GM12878 (cell line): ENCODE data around the gene TEKT3. TPM values are rescaled to one million over a fixed set of nuclear protein-coding genes. Genes with fewer than 3 reads are reported as not detected.

ENCODE experiments used
- ATAC-seq: fragments of 200-7000 bp; cut with Tn5 transposase; 3 replicates; pipeline ENCODE4 v1.9.1; 2020; ENCODE audit warnings: mild to moderate bottlenecking, moderate library complexity
- BruUV-seq: library from RNA; stranded (reverse); fragments of 400-500 nt; replicated peaks from 2 replicates; lab custom pipeline; 2021; lab: Mats Ljungman, UMichigan
- CTCF ChIA-PET: fragments of 300-600 bp; sonication (Branson Sonifier 250); formaldehyde crosslinking; extraction: SDS; loops from one replicate; lab custom pipeline; 2021; ENCODE audit warnings: inconsistent platforms; lab: Yijun Ruan, JAX
- POLR2A ChIA-PET: fragments of 350-600 bp; formaldehyde crosslinking; extraction: SDS; loops from one replicate; lab custom pipeline; 2021; ENCODE audit warnings: inconsistent platforms; lab: Charles Lee
- RAD21 ChIA-PET: fragments of 300-600 bp; sonication (Branson Sonifier 250); formaldehyde crosslinking; loops from one replicate; lab custom pipeline; 2023; ENCODE audit warnings: antibody characterized with exemption; ENCODE audit not compliant: unreplicated experiment; lab: Charles Lee
- SMC1A ChIA-PET: fragments of 300-600 bp; sonication (Branson Sonifier 250); formaldehyde crosslinking; loops from one replicate; lab custom pipeline; 2023; ENCODE audit not compliant: unreplicated experiment, uncharacterized antibody; lab: Charles Lee
- DNase-seq: peaks from one replicate; pipeline ENCODE4 v3.0.0-alpha.2; 2011; ENCODE audit warnings: low read depth, low spot score
- FAIRE-seq: peaks from 3 replicates; lab custom pipeline; 2011; peaks lifted over from hg19 to GRCh38; lab: Jason Lieb, UNC
- H2AFZ ChIP-seq: 2 replicates; pipeline ENCODE4 v1.6.0; 2011; ENCODE audit warnings: low read depth, low read length, control low read depth; ENCODE audit not compliant: control insufficient read depth
- H3K27ac ChIP-seq: 2 replicates; pipeline ENCODE4 v1.5.1; 2011; ENCODE audit warnings: control low read depth; ENCODE audit not compliant: control insufficient read depth, insufficient read depth
- H3K27me3 ChIP-seq, 2 experiments: replicated peaks in 1 of 2; 2 replicates each; pipeline versions ENCODE4 v1.6.0 to v1.6.1; 2011; ENCODE audit warnings: low read length in 1 of 2; ENCODE audit not compliant: control insufficient read depth in 2 of 2, insufficient read depth in 2 of 2
- H3K36me3 ChIP-seq, 2 experiments: 2 replicates each; pipeline ENCODE4 v1.5.1; 2011; ENCODE audit warnings: low read length in 1 of 2; ENCODE audit not compliant: control insufficient read depth in 2 of 2, insufficient read depth in 2 of 2
- H3K4me1 ChIP-seq: 2 replicates; pipeline ENCODE4 v1.6.1; 2011; ENCODE audit warnings: mild to moderate bottlenecking, low read length, moderate library complexity, mixed read lengths; ENCODE audit not compliant: control insufficient read depth, insufficient read depth
- H3K4me2 ChIP-seq: 2 replicates; pipeline ENCODE4 v1.6.0; 2011; ENCODE audit warnings: control low read depth; ENCODE audit not compliant: control insufficient read depth, insufficient read depth
- H3K4me3 ChIP-seq: fragments of 200-600 bp; sonication (generic); 2 replicates; pipeline ENCODE4 v1.5.1; 2016
- H3K79me2 ChIP-seq: 2 replicates; pipeline ENCODE4 v1.6.0; 2011; ENCODE audit warnings: low read length; ENCODE audit not compliant: control insufficient read depth, insufficient read depth
- H3K9ac ChIP-seq: 2 replicates; pipeline ENCODE4 v1.8.0; 2011; ENCODE audit warnings: low read length, control low read depth, mixed read lengths; ENCODE audit not compliant: control insufficient read depth, insufficient read depth
- H3K9me3 ChIP-seq: replicated peaks from 3 replicates; pipeline ENCODE4 v1.5.1; 2011; ENCODE audit warnings: mild to moderate bottlenecking, low read length; ENCODE audit not compliant: control insufficient read depth, insufficient read depth
- H4K20me1 ChIP-seq: 2 replicates; pipeline ENCODE4 v1.6.0; 2011; ENCODE audit not compliant: control insufficient read depth, insufficient read depth
- CHD1 ChIP-seq: IDR thresholded peaks from 2 replicates; pipeline ENCODE4 v1.6.1; 2012; ENCODE audit warnings: low read depth, low read length, improper control_type of control experiment
- CHD4 ChIP-seq: fragments of 200-600 bp; sonication (generic); IDR thresholded peaks from 2 replicates; pipeline ENCODE4 v1.6.1; 2016; ENCODE audit warnings: mild to moderate bottlenecking
- CREB1 ChIP-seq: IDR thresholded peaks from 2 replicates; pipeline ENCODE4 v1.6.1; 2012; ENCODE audit warnings: low read depth, mild to moderate bottlenecking, inconsistent platforms
- E2F8 ChIP-seq: fragments of 450-650 bp; IDR thresholded peaks from 2 replicates; pipeline ENCODE4 v1.6.1; 2018; ENCODE audit warnings: mild to moderate bottlenecking, low read depth, moderate library complexity; ENCODE audit not compliant: partially characterized antibody
- HDAC6 ChIP-seq: fragments of 200-600 bp; sonication (generic); IDR thresholded peaks from one replicate; pipeline ENCODE4 v1.8.0; 2017; ENCODE audit warnings: antibody characterized with exemption; ENCODE audit not compliant: unreplicated experiment
- KLF5 ChIP-seq: fragments of 450-650 bp; IDR thresholded peaks from 2 replicates; pipeline ENCODE4 v1.6.1; 2014; ENCODE audit warnings: mild to moderate bottlenecking; ENCODE audit not compliant: partially characterized antibody
- MEF2A ChIP-seq: IDR thresholded peaks from 2 replicates; pipeline ENCODE4 v1.6.1; 2011; ENCODE audit warnings: low read depth, mild to moderate bottlenecking, low read length, moderate library complexity; ENCODE audit not compliant: insufficient read depth
- MTA2 ChIP-seq: fragments of 450-650 bp; IDR thresholded peaks from 2 replicates; pipeline ENCODE4 v1.6.1; 2016; ENCODE audit warnings: low read depth, mild to moderate bottlenecking, moderate library complexity
- NFYA ChIP-seq: IDR thresholded peaks from 2 replicates; pipeline ENCODE4 v1.6.1; 2011; ENCODE audit warnings: low read depth, mild to moderate bottlenecking, low read length, improper control_type of control experiment, borderline replicate concordance
- NR2C1 ChIP-seq: fragments of 450-650 bp; IDR thresholded peaks from 2 replicates; pipeline ENCODE4 v1.6.1; 2017; ENCODE audit warnings: antibody characterized with exemption, mild to moderate bottlenecking, moderate library complexity
- PML ChIP-seq: IDR thresholded peaks from 2 replicates; pipeline ENCODE4 v1.6.1; 2012; ENCODE audit warnings: low read length, inconsistent platforms
- TCF7 ChIP-seq: IDR thresholded peaks from 2 replicates; pipeline ENCODE4 v1.6.1; 2014; ENCODE audit warnings: antibody characterized with exemption, borderline replicate concordance
- ZBTB33 ChIP-seq: fragments of 450-650 bp; IDR thresholded peaks from 2 replicates; pipeline ENCODE4 v1.6.1; 2017; ENCODE audit warnings: mild to moderate bottlenecking
- WGBS: methylation state at CpG from one replicate; pipeline ENCODE4 v1.1.6; 2016; ENCODE audit warnings: low lambda C conversion rate; ENCODE audit not compliant: insufficient replicate concordance, insufficient coverage; ENCODE audit errors: missing lambda C conversion rate; 5-methylcytosine and 5-hydroxymethylcytosine counted together
- in situ Hi-C: fragments of 300-500 bp; cut with MboI; formaldehyde crosslinking; loops from 9 replicates; pipeline ENCODE4 v1.14.3; 2018; ENCODE audit warnings: mixed read lengths
- intact Hi-C: fragments of 100-400 bp; cut with micrococcal nuclease; formaldehyde crosslinking; loops from one replicate; pipeline ENCODE4 v1.14.2; 2022; ENCODE audit not compliant: unreplicated experiment
- polyA plus RNA-seq, 11 experiments: library from polyadenylated mRNA; depleted of rRNA in 4 of 11; unstranded in 6 of 11; stranded (reverse) in 5 of 11; fragments of >200 nt; fragmentation: Nextera tagmentation in 4 of 11; fragmentation: Illumina TruSeq in 1 of 11; extraction: Ambion mirVana in 4 of 11; extraction: Trizol in 1 of 11; gene quantifications; 1 replicate in 1 of 11; 2 replicates in 10 of 11; pipeline versions ENCODE4 v1.2.1 to v1.2.3, GENCODE V29; 2011 to 2016; ENCODE audit warnings: inconsistent platforms in 2 of 11, missing spikeins in 2 of 11, low read depth in 1 of 11
- total RNA-seq, 4 experiments: library from RNA; depleted of rRNA in 3 of 4; stranded (reverse); fragments of >200 nt in 3 of 4; fragmentation: Illumina TruSeq in 1 of 4; extraction: Trizol in 1 of 4; gene quantifications; 2 replicates each; pipeline versions ENCODE4 v1.2.1 to v1.2.3, GENCODE V29; 2013 to 2021

The TEKT3 gene
- total and polyA plus RNA-seq, 10 of the 15 experiments (the other 5 are each of a cell fraction or from before 2014, with no cell fraction given): 0.15 TPM; not detected in 9

- no TSS peak for BruUV-seq
- no peak for FAIRE-seq
- no peak for TF ChIP-seq CREB1
- DNase-seq: no peak
- ChIA-PET POLR2A (interaction anchor here (0.7 kb wide), 1 partner anchor 623 kb away, joined by 3 read pairs; no protein-coding TSS in a partner anchor), SMC1A (no interaction called here), RAD21 (no interaction called here), CTCF (no interaction called here)
- Histone ChIP-seq H3K9me3 (no peaks in the 10 kb centered on the region), H3K27me3 (no peaks in the 10 kb centered on the region), H3K4me3 (no peak overlapping the region), H3K36me3 (no peaks in the 10 kb centered on the region), H3K27ac (no peak overlapping the region), H3K79me2 (no peaks in the 10 kb centered on the region), H2AFZ (no peak overlapping the region), H3K9ac (no peak overlapping the region), H3K4me2 (no peak overlapping the region), H3K4me1 (no peaks in the 10 kb centered on the region), H4K20me1 (no peaks in the 10 kb centered on the region)
- 12% methylated on average over 6 of the region's 6 CpGs for WGBS
- in situ Hi-C loops (no loop called here), intact Hi-C loops (no loop called here)
- ATAC-seq: no peak
Observed at GRCh38 chr17:15363702-15364101, 22.3 kb upstream of the TEKT3 start.

GRCh38 chr17:15361592-15361991, 20.2 kb upstream of the TEKT3 start:
- WGBS: 7% methylated on average over 2 of the region's 2 CpGs
- no peaks in the 10 kb centered on the region for H3K27me3 ChIP-seq
- no TSS peak for BruUV-seq
- H3K79me2 ChIP-seq: no peaks in the 10 kb centered on the region
- no peaks in the 10 kb centered on the region for H4K20me1 ChIP-seq
- ChIA-PET POLR2A (no interaction called here), SMC1A (no interaction called here), CTCF (no interaction called here), RAD21 (no interaction called here)
- no peak for ATAC-seq
- FAIRE-seq: no peak
- in situ Hi-C loops: no loop called here
- H3K4me2 ChIP-seq: no peak overlapping the region
- H3K9me3 ChIP-seq: no peaks in the 10 kb centered on the region
- no peak overlapping the region for H2AFZ ChIP-seq
- no peaks in the 10 kb centered on the region for H3K36me3 ChIP-seq
- intact Hi-C loops: no loop called here
- DNase-seq: no peak
- H3K4me3 ChIP-seq: no peak overlapping the region
- no peaks in the 10 kb centered on the region for H3K4me1 ChIP-seq
- H3K9ac ChIP-seq: no peak overlapping the region
- H3K27ac ChIP-seq: no peak overlapping the region
- TF ChIP-seq KLF5: no peak
- no peak for TF ChIP-seq CHD1
- no peak for TF ChIP-seq ZBTB33
- no peak for TF ChIP-seq PML
- no peak for TF ChIP-seq MEF2A
- no peak for TF ChIP-seq NR2C1
- no peak for TF ChIP-seq TCF7
- no peak for TF ChIP-seq HDAC6
- TF ChIP-seq E2F8: no peak
- TF ChIP-seq MTA2: no peak
- no peak for TF ChIP-seq NFYA
- no peak for TF ChIP-seq CHD4
